Forelimb muscle (tissue), 1 donor: Measurements from ENCODE around the gene ECHS1. TPM values are rescaled to one million over a fixed set of nuclear protein-coding genes. Genes with fewer than 3 reads are reported as not detected.
"Not testable (repeated sequence)": the region's sequence is repeated elsewhere in the genome, so short reads cannot be mapped to it uniquely, and the experiment has no call there.

Experiments used
- DNase-seq: peaks from one replicate; pipeline ENCODE4 v3.0.0-alpha.2; 2013; ENCODE audit warnings: low read depth
- polyA plus RNA-seq: library from polyadenylated mRNA; unstranded; fragments of 120-200 nt; gene quantifications from one replicate; pipeline ENCODE4 v1.2.1, GENCODE V29; 2013; ENCODE audit not compliant: insufficient read length

The ECHS1 gene
- polyA plus RNA-seq, 1 donor, result 123 TPM

DNA sequence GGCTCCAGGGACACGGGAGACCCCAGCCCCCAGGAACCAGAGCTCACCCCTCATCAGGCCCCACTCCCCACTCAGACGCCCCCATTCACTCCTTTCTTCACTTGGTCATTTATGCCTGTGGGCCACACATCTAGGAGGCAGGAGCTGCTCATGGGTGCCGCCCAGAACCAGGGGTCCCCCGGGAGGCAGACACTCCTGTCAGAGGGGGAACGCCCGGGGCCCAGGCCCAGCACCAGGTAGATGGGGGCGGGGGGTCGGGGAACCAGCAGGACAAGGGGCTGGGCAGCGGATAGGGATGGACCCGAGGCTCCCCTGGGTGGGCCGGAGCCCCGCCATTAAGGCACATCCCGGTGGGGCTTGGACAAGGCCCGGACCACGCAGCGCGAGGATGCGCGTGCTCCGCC, 48.3 kb downstream of the ECHS1 start:
- DNase-seq, result no peak

- no peak for DNase-seq
Observed at GRCh38 chr10:133324198-133324792, 48.9 kb downstream of the ECHS1 start.

DNA sequence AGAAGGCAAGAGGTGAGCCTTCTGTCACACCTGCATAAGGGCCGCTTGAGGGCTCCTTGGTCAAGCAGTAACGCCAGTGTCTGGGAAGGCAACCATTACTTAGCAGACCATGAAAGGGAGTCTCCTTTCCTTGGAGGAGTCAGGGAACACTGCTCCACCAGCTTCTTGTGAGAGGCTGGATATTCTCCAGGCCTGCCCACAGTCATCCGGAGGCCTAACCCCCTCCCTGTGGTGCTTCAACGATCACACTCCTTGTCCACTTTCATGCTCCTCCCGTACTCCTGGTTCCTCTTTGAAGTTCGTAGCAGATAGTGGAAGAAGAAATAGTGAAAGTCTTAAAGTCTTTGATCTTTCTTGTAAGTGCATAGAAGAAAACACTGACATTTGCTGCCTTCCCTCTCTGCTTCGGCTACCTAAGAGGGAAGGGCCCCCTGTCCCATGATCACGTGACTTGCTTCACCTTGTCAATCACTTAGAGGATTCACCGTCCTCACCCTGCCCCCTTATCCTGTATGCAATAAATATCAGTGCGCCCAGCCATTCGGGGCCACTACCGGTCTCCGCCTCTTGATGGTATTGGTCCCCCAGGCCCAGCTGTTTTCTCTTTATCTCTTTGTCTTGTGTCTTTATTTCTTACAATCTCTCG, 51.0 kb downstream of the ECHS1 start:
- not testable (repeated sequence) for DNase-seq

DNA sequence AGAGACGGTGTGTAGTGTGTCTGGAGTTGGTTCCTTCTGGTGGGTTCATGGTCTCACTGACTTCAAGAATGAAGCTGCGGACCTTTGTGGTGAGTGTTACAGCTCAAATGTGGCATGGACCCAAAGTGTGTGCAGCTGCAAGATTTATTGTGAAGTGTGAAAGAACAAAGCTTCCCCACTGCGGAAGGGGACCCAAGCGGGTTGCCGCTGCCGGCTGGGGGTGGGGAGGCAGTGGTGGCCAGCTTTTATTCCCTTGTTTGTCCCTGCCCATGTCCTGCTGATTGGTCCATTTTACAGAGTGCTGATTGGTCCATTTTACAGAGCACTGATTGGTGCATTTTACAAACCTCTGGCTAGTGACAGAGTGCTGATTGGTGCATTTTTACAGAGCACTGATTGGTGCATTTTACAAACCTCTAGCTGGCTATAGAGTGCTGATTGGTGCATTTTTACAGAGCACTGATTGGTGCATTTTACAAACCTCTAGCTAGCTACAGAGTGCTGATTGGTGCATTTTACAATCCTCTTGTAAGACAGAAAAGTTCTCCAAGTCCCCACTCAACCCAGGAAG, 52.2 kb downstream of the ECHS1 start:
- not testable (repeated sequence) for DNase-seq

- no peak for DNase-seq
Observed at GRCh38 chr10:133318494-133319127, 54.5 kb downstream of the ECHS1 start.

DNA sequence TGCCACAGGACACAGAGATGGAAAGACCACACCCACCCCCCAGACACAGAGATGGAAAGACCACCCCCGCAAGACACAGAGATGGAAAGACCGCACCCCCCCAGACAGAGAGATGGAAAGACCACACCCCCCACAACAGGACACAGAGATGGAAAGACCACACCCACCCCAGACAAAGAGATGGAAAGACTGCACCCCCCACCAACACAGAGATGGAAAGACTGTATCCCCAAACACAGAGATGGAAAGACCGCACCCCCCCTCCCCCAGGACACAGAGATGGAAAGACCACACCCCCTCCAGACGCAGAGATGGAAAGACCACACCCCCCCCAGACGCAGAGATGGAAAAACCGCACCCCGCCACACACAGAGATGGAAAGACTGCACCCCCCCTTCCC, 56.4 kb downstream of the ECHS1 start:
- no peak for DNase-seq

GRCh38 chr10:133316266-133316665, 56.9 kb downstream of the ECHS1 start:
- no peak for DNase-seq

DNA sequence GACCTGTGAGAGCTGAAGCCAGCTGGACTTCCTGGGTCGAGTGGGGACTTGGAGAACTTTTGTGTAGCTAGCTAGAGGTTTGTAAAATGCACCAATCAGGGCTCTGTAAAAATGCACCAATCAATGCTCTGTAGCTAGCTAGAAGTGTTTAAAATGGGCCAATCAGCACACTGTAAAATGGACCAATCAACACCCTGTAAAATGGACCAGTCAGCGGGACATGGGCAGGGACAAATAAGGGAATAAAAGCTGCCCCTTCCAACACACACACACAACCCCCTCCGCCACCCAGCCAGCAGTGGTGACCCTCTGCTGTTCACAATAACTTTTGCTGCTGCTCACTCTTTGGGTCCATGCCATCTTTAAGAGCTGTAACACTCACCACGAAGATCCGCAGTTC, 57.3 kb downstream of the ECHS1 start:
- no peak for DNase-seq

DNA sequence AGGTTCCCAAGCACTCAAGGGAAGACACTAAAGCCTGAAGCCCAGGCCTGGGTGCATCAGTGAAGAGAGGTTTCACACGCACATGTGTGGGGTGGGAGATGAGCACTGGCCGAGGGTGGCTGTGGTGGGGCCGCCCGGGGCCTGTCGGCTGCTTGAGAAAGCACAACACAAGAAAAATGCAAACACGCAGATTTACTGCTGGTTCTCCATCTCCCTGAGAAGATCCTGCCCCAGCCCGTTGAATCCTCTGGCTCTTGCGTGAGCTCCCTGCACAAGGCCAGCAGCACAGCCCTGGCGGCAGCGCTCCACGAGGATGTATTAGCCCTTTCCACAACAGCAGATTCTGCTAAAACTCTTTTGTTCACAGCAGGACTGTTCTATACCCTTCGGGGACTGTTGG, 58.2 kb downstream of the ECHS1 start:
- no peak for DNase-seq

DNA sequence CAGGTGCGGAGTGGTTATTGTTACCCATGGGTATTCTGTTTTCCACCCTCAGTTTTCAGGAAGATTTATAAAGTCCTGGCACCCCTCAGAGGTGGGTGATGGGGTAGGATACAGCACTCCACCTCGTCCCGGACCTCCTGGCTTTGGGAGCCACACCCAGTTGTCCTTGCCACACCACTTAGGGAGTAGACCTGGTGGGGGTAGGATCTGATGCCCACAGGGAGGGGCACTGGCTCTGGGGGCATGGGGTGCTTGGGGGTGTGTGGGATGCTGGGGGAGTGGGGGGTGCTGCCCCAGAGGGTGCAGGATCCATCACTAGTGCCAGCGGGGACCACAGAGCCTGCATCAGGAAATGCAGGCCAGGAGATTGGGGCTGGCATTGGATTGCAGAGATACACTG, 60.0 kb downstream of the ECHS1 start:
- DNase-seq, result no peak

- no peak for DNase-seq
Observed at GRCh38 chr10:133312769-133313145, 60.4 kb downstream of the ECHS1 start.

Other genes starting within 250 kb of the ECHS1 start
- gene KNDC1, start 213.1 kb downstream of the ECHS1 start, polyA plus RNA-seq, result 6.6 TPM
- not detected for gene UTF1, start 143.1 kb downstream of the ECHS1 start, polyA plus RNA-seq
- 0.29 TPM for gene VENTX, start 135.5 kb downstream of the ECHS1 start, polyA plus RNA-seq
- gene ADAM8, start 96.5 kb downstream of the ECHS1 start, polyA plus RNA-seq, result 2.4 TPM
- 40.9 TPM for gene TUBGCP2, start 64.5 kb downstream of the ECHS1 start, polyA plus RNA-seq
- gene ZNF511, start 64.4 kb downstream of the ECHS1 start, polyA plus RNA-seq, result 37.4 TPM
- not detected for gene CALY, start 36.5 kb downstream of the ECHS1 start, polyA plus RNA-seq
- not detected for gene PRAP1, start 26.0 kb downstream of the ECHS1 start, polyA plus RNA-seq
- 4.5 TPM for gene FUOM, start 15.3 kb downstream of the ECHS1 start, polyA plus RNA-seq
- gene PAOX, start 5.9 kb upstream of the ECHS1 start, polyA plus RNA-seq, result 2.5 TPM
- gene MTG1, start 20.8 kb upstream of the ECHS1 start, polyA plus RNA-seq, result 43.2 TPM
- gene SPRN, start 51.3 kb upstream of the ECHS1 start, polyA plus RNA-seq, result 4.1 TPM
- gene SCART1, start 80.6 kb upstream of the ECHS1 start, polyA plus RNA-seq, result 1.5 TPM
- 1.4 TPM for gene CYP2E1, start 154.0 kb upstream of the ECHS1 start, polyA plus RNA-seq
- gene SYCE1, start 192.2 kb upstream of the ECHS1 start, polyA plus RNA-seq, result 0.59 TPM